ENCODE results near the gene PHF12. TPM values are rescaled to one million over a fixed set of nuclear protein-coding genes. Genes with fewer than 3 reads are reported as not detected.

The PHF12 gene
- total RNA-seq, 1 experiment from 2014 or later, result 35.7 TPM

GRCh38 chr17:28986714-28987655 is 35.7 kb upstream of the PHF12 start:
- CTCF ChIA-PET, result interaction anchor here (1.1 kb wide), 1 partner anchor 130 kb away, joined by 3 read pairs; no protein-coding TSS in a partner anchor
- intact Hi-C loops (cut with micrococcal nuclease), result no loop called here

More at GRCh38 chr17:28986714-28987655, 35.7 kb upstream of the PHF12 start:
- Histone ChIP-seq H3K9me3 (ENCODE audit: control insufficient read depth in 1 of 2, insufficient read depth in 1 of 2, low read depth in 1 of 2, low read length in 2 of 2) (no peaks in the 10 kb centered on the region), H3K9me2 (ENCODE audit: insufficient read depth) (no peaks in the 10 kb centered on the region), H3K79me2 (ENCODE audit: insufficient read depth, low read length) (no peaks in the 10 kb centered on the region), H3K36me3 (ENCODE audit: control insufficient read depth in 1 of 2, insufficient read depth in 2 of 2, low read length in 2 of 2) (no peaks in the 10 kb centered on the region), H2AFZ (ENCODE audit: low read depth, low read length, poor library complexity, severe bottlenecking) (no peak overlapping the region), H3K4me1 (ENCODE audit: control insufficient read depth in 1 of 2, insufficient read depth in 2 of 2, low read length in 2 of 2) (no peaks in the 10 kb centered on the region), H3K4me2 (ENCODE audit: low read length) (no peak overlapping the region), H3K27me3 (ENCODE audit: insufficient read depth, low read length) (peaks cover 4% of the 10 kb centered on the region; the same call in 1 of the 2 replicates), H3K27ac (ENCODE audit: low read depth, low read length) (no peak overlapping the region), H4K20me1 (ENCODE audit: insufficient read depth) (no peaks in the 10 kb centered on the region), H3K9ac (ENCODE audit: low read length) (no peak overlapping the region), H3K4me3 (replicated peaks in 1 of 2; ENCODE audit: low read depth in 1 of 2, low read length in 2 of 2) (no peak overlapping the region)
- POLR2A ChIA-PET, result no interaction called here
- no TSS peak for BruUV-seq (replicated peaks)
- no peak for DNase-seq (ENCODE audit: low read depth, low spot score)
- RAD21 ChIA-PET (ENCODE audit: low non-redundant PET in 1 of 2, low total read pairs in 2 of 2, uncharacterized antibody in 2 of 2, unreplicated experiment in 2 of 2), result no interaction called here
- TF ChIP-seq CEBPB (IDR thresholded peaks at IDR 0.05; ENCODE audit: low read depth), result no peak
- TF ChIP-seq ZBTB33 (IDR thresholded peaks at IDR 0.05; ENCODE audit: extremely low read depth, insufficient replicate concordance, low read length), result no peak
- no peak for TF ChIP-seq MAX (IDR thresholded peaks at IDR 0.05)
- TF ChIP-seq SIN3A (IDR thresholded peaks at IDR 0.05; ENCODE audit: low read depth), result no peak
- no peak for TF ChIP-seq YY1 (IDR thresholded peaks at IDR 0.05; ENCODE audit: extremely low read depth, insufficient replicate concordance, low read depth, low read length)
- ATAC-seq, result no peak
